Esophagus muscularis mucosa (tissue), 4 donors: ENCODE data around the gene ZNF345. TPM values are rescaled to one million over a fixed set of nuclear protein-coding genes. Genes with fewer than 3 reads are reported as not detected.

Experiments used
- DNase-seq: peaks from one replicate; pipeline ENCODE4 v3.0.0-alpha.2; 2017; ENCODE audit errors: extremely low spot score
- H3K27ac ChIP-seq, 4 donors: fragments of 200-600 bp; sonication (generic); replicated peaks in 1 of 4; 1 replicate in 3 of 4; 2 replicates in 1 of 4; pipeline ENCODE4 v1.5.1; 2016 to 2019; ENCODE audit warnings: mild to moderate bottlenecking in 1 of 4
- H3K27me3 ChIP-seq, 4 donors: fragments of 200-600 bp; sonication (generic); one replicate each; pipeline versions ENCODE4 v1.5.1 to v1.6.0; 2016 to 2019
- H3K36me3 ChIP-seq, 4 donors: fragments of 200-600 bp; sonication (generic); one replicate each; pipeline ENCODE4 v1.5.1; 2016 to 2019
- H3K4me1 ChIP-seq, 4 donors: fragments of 200-600 bp; sonication (generic); one replicate each; pipeline ENCODE4 v1.5.1; 2016 to 2019
- H3K4me3 ChIP-seq, 4 donors: fragments of 200-600 bp; sonication (generic); 1 replicate in 2 of 4; 2 replicates in 2 of 4; pipeline ENCODE4 v1.5.1; 2016 to 2019; ENCODE audit warnings: mild to moderate bottlenecking in 4 of 4, moderate library complexity in 1 of 4
- H3K9me3 ChIP-seq, 4 donors: fragments of 200-600 bp; sonication (generic); 1 replicate in 3 of 4; 2 replicates in 1 of 4; pipeline ENCODE4 v1.5.1; 2016 to 2019
- CTCF ChIP-seq, 3 experiments: fragments of 200-600 bp in 2 of 3; fragments of 450-650 bp in 1 of 3; sonication (generic) in 2 of 3; IDR thresholded peaks; one replicate each; pipeline ENCODE4 v1.5.1; 2017 to 2019; ENCODE audit warnings: antibody characterized with exemption in 3 of 3, mild to moderate bottlenecking in 2 of 3, moderate library complexity in 1 of 3
- EP300 ChIP-seq: sonication (generic); formaldehyde crosslinking; IDR thresholded peaks from one replicate; pipeline ENCODE4 v1.6.1; 2017; ENCODE audit warnings: antibody characterized with exemption
- POLR2A ChIP-seq: fragments of 450-650 bp; IDR thresholded peaks from one replicate; pipeline ENCODE4 v1.6.1; 2017; ENCODE audit warnings: antibody characterized with exemption, moderate library complexity, mild to moderate bottlenecking, low read depth
- POLR2AphosphoS5 ChIP-seq, 2 donors: sonication (generic); formaldehyde crosslinking; IDR thresholded peaks; one replicate each; pipeline ENCODE4 v1.6.1; 2017; ENCODE audit warnings: antibody characterized with exemption in 2 of 2
- WGBS: methylation state at CpG from one replicate; pipeline ENCODE4 v1.1.5; 2018; 5-methylcytosine and 5-hydroxymethylcytosine counted together
- intact Hi-C: fragments of 100-400 bp; cut with DNase I; formaldehyde crosslinking; loops from one replicate; pipeline ENCODE4 v1.15.1; 2023
- small RNA-seq, 3 donors: library from RNA; depleted of rRNA; stranded (forward); fragments of <200 nt; gene quantifications; one replicate each; pipeline ENCODE3, GENCODE V24; 2016
- total RNA-seq, 4 donors: library from RNA; depleted of rRNA; stranded (reverse); fragments of >200 nt; gene quantifications; one replicate each; pipeline versions ENCODE4 v1.1.0 to v1.2.1, GENCODE V29; 2016

Gene ZNF345
- total RNA-seq, 4 donors from 2014 or later: 3.0 to 6.6 (median 4.3) TPM

- H3K27ac ChIP-seq: peak within 1 kb of the TSS; percentile 91 to 97 (median 96)
- under 1% methylated on average over 28 of the region's 57 CpGs for WGBS
- DNase-seq: peak; percentile 98
- no peak for TF ChIP-seq POLR2A
- peak; percentile 75 to 88 for TF ChIP-seq POLR2AphosphoS5 (IDR thresholded peaks at IDR 0.05)
- peak; percentile 57 to 68 (median 61) for TF ChIP-seq CTCF (IDR thresholded peaks at IDR 0.05)
- no peaks in the 10 kb centered on the region for H3K27me3 ChIP-seq
- intact Hi-C loops: loop anchor here (5.0 to 10.0 kb wide), 2 partner anchors 64 to 141 kb away; partner anchors contain the start of genes ZNF345 and ZNF850
- H3K4me3 ChIP-seq: peak within 1 kb of the TSS; percentile 78 to 89 (median 86)
- H3K36me3 ChIP-seq: peaks cover 14 to 57% (median 37%) of the 10 kb centered on the region in 4 donors
- H3K9me3 ChIP-seq: peaks cover 0 to 6% (median 3%) of the 10 kb centered on the region in 4 donors
- peaks cover 12 to 21% (median 18%) of the 10 kb centered on the region in 4 donors for H3K4me1 ChIP-seq
Measured at GRCh38 chr19:36915992-36916830, 65.5 kb downstream of the ZNF345 start, which contains the start of the genes ZNF568 and ZNF829. Gene ZNF568, plus strand, starts transcription at chr19:36916332. Its CDS starts 6,439 bp downstream, at chr19:36922771. Gene ZNF829, minus strand, starts transcription at chr19:36916291. Its CDS starts 1,124 bp downstream, at chr19:36915167.

GRCh38 chr19:36916991-36917390, 66.3 kb downstream of the ZNF345 start:
- TF ChIP-seq POLR2AphosphoS5 (IDR thresholded peaks at IDR 0.05) (no peak), POLR2A (no peak), CTCF (IDR thresholded peaks at IDR 0.05) (no peak), EP300 (no peak)
- H3K4me3 ChIP-seq: peak overlapping the region; percentile 78 to 89 (median 86)
- H3K36me3 ChIP-seq: peaks cover 20 to 56% (median 35%) of the 10 kb centered on the region in 4 donors
- H3K4me1 ChIP-seq: peaks cover 12 to 21% (median 18%) of the 10 kb centered on the region in 4 donors
- DNase-seq: no peak
- H3K27me3 ChIP-seq: no peaks in the 10 kb centered on the region
- WGBS: 36% methylated on average over 7 of the region's 7 CpGs
- intact Hi-C loops: loop anchor here (5.0 to 10.0 kb wide), 2 partner anchors 65 to 142 kb away; partner anchors contain the start of genes ZNF345 and ZNF850
- H3K27ac ChIP-seq: peak overlapping the region; percentile 91 to 97 (median 96)
- peaks cover 0 to 4% (median 3%) of the 10 kb centered on the region in 4 donors for H3K9me3 ChIP-seq

GRCh38 chr19:36918090-36918489, 67.4 kb downstream of the ZNF345 start:
- TF ChIP-seq EP300: no peak
- no peak for TF ChIP-seq POLR2AphosphoS5 (IDR thresholded peaks at IDR 0.05)
- TF ChIP-seq CTCF (IDR thresholded peaks at IDR 0.05): no peak
- TF ChIP-seq POLR2A: no peak
- H3K4me1 ChIP-seq: peaks cover 12 to 21% (median 18%) of the 10 kb centered on the region in 4 donors
- intact Hi-C loops: loop anchor here (5.0 to 10.0 kb wide), 2 partner anchors 66 to 143 kb away; partner anchors contain the start of genes ZNF345 and ZNF850
- no peaks in the 10 kb centered on the region for H3K27me3 ChIP-seq
- peaks cover 23 to 57% (median 42%) of the 10 kb centered on the region in 4 donors for H3K36me3 ChIP-seq
- WGBS: 95% methylated on average over 9 of the region's 9 CpGs
- H3K9me3 ChIP-seq: peaks cover 0 to 8% (median 4%) of the 10 kb centered on the region in 4 donors
- DNase-seq: no peak
- no peak overlapping the region for H3K4me3 ChIP-seq
- no peak overlapping the region for H3K27ac ChIP-seq

Small RNA genes within 50 kb of the gene (small RNA-seq; reads per million reads assigned to genes)
- gene RF00019: 0 reads per million in 3 donors

Other genes with a start within 250 kb of the ZNF345 start
- 10 to 100 TPM; 17.1 to 25.7 (median 19.6) TPM for gene ZNF382, start 245.6 kb upstream of the ZNF345 start, total RNA-seq
- 10 to 100 TPM in 3 of 4 donors, 1 to 10 TPM in 1; 6.3 to 14.2 (median 10.5) TPM for gene ZNF461, start 184.0 kb upstream of the ZNF345 start, total RNA-seq
- 1 to 10 TPM; 5.5 to 9.1 (median 6.9) TPM for gene ZNF567, start 163.3 kb upstream of the ZNF345 start, total RNA-seq
- 1 to 10 TPM; 1.3 to 2.4 (median 2.0) TPM for gene ZNF850, start 78.1 kb upstream of the ZNF345 start, total RNA-seq
- gene ZNF790, start 12.5 kb upstream of the ZNF345 start, total RNA-seq: 10 to 100 TPM in 1 of 4 donors, 1 to 10 TPM in 3; 5.8 to 11.1 (median 7.8) TPM
- 1 to 10 TPM; 2.5 to 5.4 (median 4.1) TPM for gene ZNF829, start 65.4 kb downstream of the ZNF345 start, total RNA-seq
- gene ZNF568, start 65.5 kb downstream of the ZNF345 start, total RNA-seq: 10 to 100 TPM in 3 of 4 donors, 1 to 10 TPM in 1; 9.1 to 14.7 (median 12.6) TPM
- 10 to 100 TPM in 2 of 4 donors, 1 to 10 TPM in 2; 8.5 to 19.1 (median 12.8) TPM for gene ZNF420, start 227.6 kb downstream of the ZNF345 start, total RNA-seq